SJSA1 (cell line): ENCODE results near the gene SLC30A7. TPM values are rescaled to one million over a fixed set of nuclear protein-coding genes. Genes with fewer than 3 reads are reported as not detected.
"Not testable (repeated sequence)": the region's sequence is repeated elsewhere in the genome, so short reads cannot be mapped to it uniquely, and the experiment has no call there.

ENCODE experiments used
- DNase-seq, 2 experiments: peaks; one replicate each; pipeline ENCODE4 v3.0.0-alpha.2; 2015 to 2020; ENCODE audit warnings: low spot score in 2 of 2, low read depth in 1 of 2
- H3K27ac ChIP-seq: fragments of 250-450 bp; sonication (Bioruptor Pico); 2 replicates; pipeline ENCODE4 v1.5.1; 2020; ENCODE audit warnings: mild to moderate bottlenecking, moderate library complexity
- H3K27me3 ChIP-seq: fragments of 250-450 bp; sonication (Bioruptor Pico); replicated peaks from 2 replicates; pipeline ENCODE4 v1.5.1; 2020; ENCODE audit warnings: mild to moderate bottlenecking, moderate library complexity
- H3K36me3 ChIP-seq: fragments of 250-450 bp; sonication (Bioruptor Pico); 2 replicates; pipeline ENCODE4 v1.5.1; 2020; ENCODE audit warnings: mild to moderate bottlenecking
- H3K4me1 ChIP-seq: fragments of 250-450 bp; sonication (Bioruptor Pico); replicated peaks from 2 replicates; pipeline ENCODE4 v1.6.1; 2021; ENCODE audit warnings: mild to moderate bottlenecking
- H3K4me3 ChIP-seq: fragments of 250-450 bp; sonication (Bioruptor Pico); 2 replicates; pipeline ENCODE4 v1.5.1; 2020; ENCODE audit warnings: mild to moderate bottlenecking
- H3K9me3 ChIP-seq: fragments of 250-450 bp; sonication (Bioruptor Pico); replicated peaks from 2 replicates; pipeline ENCODE4 v1.5.1; 2020; ENCODE audit warnings: mild to moderate bottlenecking
- total RNA-seq: library from RNA; depleted of rRNA; stranded (reverse); fragments of >200 nt; shearing (Covaris generic); gene quantifications from 2 replicates; pipeline ENCODE4 v1.2.3, GENCODE V29; 2014

SLC30A7 gene
- total RNA-seq, 1 experiment from 2014 or later = 26.3 TPM

DNA sequence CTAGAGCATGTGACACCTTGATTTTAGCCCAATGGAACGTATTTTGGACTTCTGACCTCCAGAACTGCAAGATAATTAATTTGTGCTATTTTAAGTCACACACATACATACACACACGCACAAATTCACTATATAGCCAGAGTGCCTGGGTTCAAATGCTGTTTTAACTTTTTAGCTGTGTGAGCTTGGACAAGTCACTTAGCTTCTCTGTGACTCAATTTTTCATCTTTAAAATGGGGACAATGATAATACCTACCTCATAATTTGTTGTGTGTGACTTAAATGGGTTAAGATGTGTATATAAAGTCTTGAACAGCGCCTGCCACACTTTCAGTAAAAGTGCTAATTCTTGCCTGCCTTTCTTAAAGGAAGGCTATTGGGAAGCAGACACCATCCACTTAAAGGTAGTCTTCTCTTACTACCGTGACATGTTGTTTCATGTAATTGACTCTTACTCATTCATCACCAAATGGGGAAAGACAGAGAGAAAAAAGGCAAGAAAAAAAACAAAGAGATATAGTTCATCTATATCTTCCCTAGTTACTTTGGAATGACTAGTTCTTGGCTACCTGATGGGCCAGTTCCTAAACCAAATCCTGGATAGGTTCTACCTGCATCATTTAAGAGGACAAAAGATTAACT, 56.3 kb downstream of the SLC30A7 start:
- H3K27ac ChIP-seq = no peak overlapping the region
- H3K4me1 ChIP-seq = peaks cover 30% of the 10 kb centered on the region
- no peak for DNase-seq
- no peaks in the 10 kb centered on the region for H3K27me3 ChIP-seq
- H3K36me3 ChIP-seq = peaks cover 18% of the 10 kb centered on the region; the same call in 1 of the 2 replicates
- no peaks in the 10 kb centered on the region for H3K9me3 ChIP-seq
- H3K4me3 ChIP-seq = no peak overlapping the region

DNA sequence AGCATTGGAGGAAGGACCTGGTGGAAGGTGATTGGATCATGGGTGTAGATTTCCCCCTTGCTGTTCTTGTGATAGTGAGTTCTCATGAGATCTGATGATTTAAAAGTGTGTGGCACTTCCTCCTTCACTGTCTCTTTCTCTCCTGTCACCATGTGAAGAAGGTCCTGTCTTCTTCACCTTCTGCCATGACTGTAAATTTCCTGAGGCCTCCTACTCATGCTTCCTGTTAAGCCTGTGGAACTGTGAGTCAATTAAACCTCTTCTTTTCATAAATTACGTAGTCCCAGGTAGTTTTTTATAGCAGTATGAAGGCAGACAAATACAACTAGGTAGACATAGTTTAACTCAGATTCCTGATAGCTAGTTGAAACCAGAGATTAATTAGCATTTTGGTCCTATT, 57.1 kb downstream of the SLC30A7 start:
- not testable (repeated sequence) for H3K27ac ChIP-seq, DNase-seq, H3K9me3 ChIP-seq, H3K27me3 ChIP-seq, H3K4me3 ChIP-seq
- Histone ChIP-seq H3K4me1 (peaks cover 30% of the 10 kb centered on the region), H3K36me3 (peaks cover 15% of the 10 kb centered on the region; the same call in 1 of the 2 replicates)

DNA sequence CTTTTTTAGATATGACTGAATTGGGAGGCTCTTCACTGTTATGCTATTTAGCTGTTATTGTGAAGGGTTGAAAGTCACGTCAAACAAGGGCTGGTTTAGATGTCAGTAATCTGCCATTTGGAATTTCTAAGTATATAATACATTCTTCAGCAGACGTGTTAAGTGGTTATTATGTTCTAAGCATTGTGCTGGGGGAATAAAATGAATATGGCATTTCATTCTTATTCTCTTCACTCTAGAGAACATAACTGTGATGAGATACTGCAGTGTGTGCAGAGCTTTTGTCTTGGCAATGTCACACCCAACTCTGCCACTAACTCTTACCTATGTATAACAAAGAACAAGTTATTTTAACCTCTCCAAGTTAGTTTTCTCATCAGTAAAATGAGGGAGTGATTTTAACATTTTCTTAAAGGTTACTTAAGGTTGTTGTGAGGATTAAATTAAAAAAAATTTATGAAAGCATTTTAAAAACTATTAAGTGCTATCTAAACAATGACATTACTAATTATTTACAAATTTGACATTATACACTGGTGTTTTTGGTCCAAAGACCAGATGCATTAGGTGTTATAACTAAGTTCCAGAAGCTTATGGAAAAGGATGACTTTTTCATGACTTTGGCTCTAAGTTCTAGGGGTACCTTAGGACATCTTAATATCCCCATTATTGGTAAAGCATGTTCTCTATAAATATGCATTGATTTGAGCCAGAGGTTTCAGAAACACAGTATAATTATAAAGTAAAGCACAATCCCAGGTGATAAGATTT, 58.3 kb downstream of the SLC30A7 start:
- H3K27me3 ChIP-seq = no peaks in the 10 kb centered on the region
- no peak for DNase-seq
- H3K27ac ChIP-seq = no peak overlapping the region
- no peak overlapping the region for H3K4me3 ChIP-seq
- H3K9me3 ChIP-seq = no peaks in the 10 kb centered on the region
- H3K4me1 ChIP-seq = peaks cover 25% of the 10 kb centered on the region
- peaks cover 14% of the 10 kb centered on the region; the same call in 1 of the 2 replicates for H3K36me3 ChIP-seq

DNA sequence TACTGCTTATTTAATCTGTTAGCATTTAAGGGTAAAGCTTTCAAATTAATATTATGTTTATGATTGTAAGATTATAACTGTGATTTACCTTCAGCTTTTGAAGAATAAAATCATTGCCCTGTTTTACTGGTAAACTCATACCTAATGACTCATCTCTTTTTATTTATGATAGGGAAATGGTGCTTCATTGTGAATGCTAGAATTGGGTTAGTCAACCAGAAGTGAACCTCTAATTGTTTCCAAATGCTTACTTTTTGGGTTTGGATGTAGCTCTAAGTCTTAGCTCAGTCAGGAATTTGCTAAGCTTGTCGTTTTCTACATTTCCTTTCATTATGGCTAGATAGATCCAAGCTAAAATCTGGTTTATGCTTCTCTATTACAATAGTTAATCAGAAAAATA, 59.4 kb downstream of the SLC30A7 start:
- DNase-seq = peak in 1 of 2 experiments; percentile 73
- H3K27ac ChIP-seq = peak overlapping the region; percentile 47
- no peaks in the 10 kb centered on the region for H3K27me3 ChIP-seq
- no peaks in the 10 kb centered on the region for H3K9me3 ChIP-seq
- H3K4me3 ChIP-seq = no peak overlapping the region
- peaks cover 18% of the 10 kb centered on the region for H3K4me1 ChIP-seq
- peaks cover 14% of the 10 kb centered on the region; the same call in 1 of the 2 replicates for H3K36me3 ChIP-seq

DNA sequence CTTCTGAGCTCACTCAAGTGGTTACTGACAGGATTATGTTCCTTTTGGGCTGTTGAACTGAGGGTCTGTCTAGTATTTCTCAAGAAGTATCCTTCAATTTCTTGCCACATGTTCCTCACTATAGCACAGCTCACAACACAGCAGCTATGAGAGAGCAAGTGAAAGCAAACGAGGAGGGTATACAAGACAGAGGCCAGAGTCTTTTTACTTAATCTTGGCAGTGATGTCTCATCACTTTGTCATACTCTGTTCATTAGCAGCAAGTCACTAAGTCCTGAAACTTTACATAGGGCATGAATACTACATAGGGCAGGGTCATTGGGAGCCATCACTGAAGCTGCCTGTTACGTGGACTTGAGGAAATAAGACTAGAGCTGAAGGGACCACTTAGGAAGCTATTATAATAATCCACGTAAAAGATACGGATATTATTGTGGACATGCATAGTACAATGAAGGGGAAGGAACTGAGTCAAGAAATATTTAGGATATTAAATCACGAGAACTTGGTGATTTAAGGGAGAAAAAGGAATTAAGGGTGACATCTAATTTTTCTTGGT, 63.7 kb downstream of the SLC30A7 start:
- H3K27ac ChIP-seq = no peak overlapping the region
- no peak overlapping the region for H3K4me3 ChIP-seq
- no peaks in the 10 kb centered on the region for H3K27me3 ChIP-seq
- no peak for DNase-seq
- peaks cover 9% of the 10 kb centered on the region for H3K4me1 ChIP-seq
- H3K9me3 ChIP-seq = no peaks in the 10 kb centered on the region
- H3K36me3 ChIP-seq = peaks cover 3% of the 10 kb centered on the region

DNA sequence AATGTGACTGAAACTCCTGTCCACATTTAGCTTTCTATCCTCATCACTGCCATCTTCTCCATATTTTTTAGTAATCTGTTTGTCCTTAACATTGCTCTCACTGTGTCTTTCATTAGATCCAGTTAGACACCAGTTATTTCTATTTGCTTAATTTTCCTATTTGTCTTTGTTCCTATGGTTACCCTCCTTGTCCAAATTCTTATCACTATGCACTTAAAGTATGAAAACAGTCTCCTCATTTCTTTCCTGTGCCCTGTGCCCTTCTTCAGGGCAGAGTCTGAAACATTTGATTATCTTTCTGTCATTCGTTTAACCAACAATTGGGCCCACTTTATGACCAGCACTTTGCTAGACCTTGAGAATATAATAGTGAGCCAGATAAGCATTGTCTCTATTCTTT, 64.2 kb downstream of the SLC30A7 start:
- Histone ChIP-seq H3K4me1 (peaks cover 9% of the 10 kb centered on the region), H3K27ac (no peak overlapping the region), H3K9me3 (no peaks in the 10 kb centered on the region)

DNA sequence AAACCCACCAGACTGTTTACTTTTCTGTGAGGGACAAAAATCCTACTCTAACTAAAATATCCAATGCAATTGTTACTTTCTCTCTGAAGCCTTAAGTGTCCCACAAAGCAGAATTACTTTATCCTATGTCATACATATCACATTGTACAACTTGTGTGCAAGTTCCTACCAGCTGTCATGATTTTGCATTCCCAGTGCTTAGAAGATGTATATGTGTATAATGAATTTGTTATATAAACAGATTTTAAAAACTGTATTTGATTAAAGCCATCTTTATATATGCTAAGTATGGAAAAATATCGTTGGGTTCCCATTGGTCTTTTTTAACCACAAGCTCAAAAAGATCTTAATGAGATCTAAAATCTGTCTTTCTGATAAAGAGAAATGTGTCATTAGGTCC, 72.7 kb downstream of the SLC30A7 start:
- Histone ChIP-seq H3K27ac (no peak overlapping the region), H3K36me3 (peaks cover 33% of the 10 kb centered on the region), H3K4me3 (no peak overlapping the region), H3K4me1 (no peaks in the 10 kb centered on the region), H3K9me3 (no peaks in the 10 kb centered on the region), H3K27me3 (no peaks in the 10 kb centered on the region)
- no peak for DNase-seq

More for the DNA sequence above, 64.2 kb downstream of the SLC30A7 start:
- no peaks in the 10 kb centered on the region for H3K27me3 ChIP-seq
- H3K4me3 ChIP-seq = no peak overlapping the region
- H3K36me3 ChIP-seq = peaks cover 8% of the 10 kb centered on the region
- DNase-seq = no peak

DNA sequence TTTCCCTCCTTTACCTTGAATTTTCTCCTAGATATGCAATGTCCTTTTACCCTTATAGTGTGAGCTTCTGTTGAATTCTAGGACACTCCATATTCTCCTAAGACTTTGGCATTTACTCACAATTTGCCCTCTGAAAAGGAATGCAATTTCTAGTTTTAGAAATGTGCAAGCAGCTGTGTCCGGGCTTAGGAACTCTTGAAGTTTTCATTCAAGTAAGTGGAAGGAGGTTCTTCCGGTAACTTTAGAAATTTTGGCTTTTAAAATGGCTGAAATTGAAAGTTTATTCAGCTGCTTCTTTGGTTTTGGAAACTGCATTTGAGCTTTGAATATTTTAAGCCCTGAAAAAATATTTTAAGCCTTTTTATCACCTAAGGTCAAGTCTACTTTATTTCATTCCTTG, 73.4 kb downstream of the SLC30A7 start:
- no peaks in the 10 kb centered on the region for H3K4me1 ChIP-seq
- no peaks in the 10 kb centered on the region for H3K27me3 ChIP-seq
- H3K36me3 ChIP-seq = peaks cover 32% of the 10 kb centered on the region
- no peaks in the 10 kb centered on the region for H3K9me3 ChIP-seq
- H3K4me3 ChIP-seq = no peak overlapping the region
- DNase-seq = no peak
- no peak overlapping the region for H3K27ac ChIP-seq

DNA sequence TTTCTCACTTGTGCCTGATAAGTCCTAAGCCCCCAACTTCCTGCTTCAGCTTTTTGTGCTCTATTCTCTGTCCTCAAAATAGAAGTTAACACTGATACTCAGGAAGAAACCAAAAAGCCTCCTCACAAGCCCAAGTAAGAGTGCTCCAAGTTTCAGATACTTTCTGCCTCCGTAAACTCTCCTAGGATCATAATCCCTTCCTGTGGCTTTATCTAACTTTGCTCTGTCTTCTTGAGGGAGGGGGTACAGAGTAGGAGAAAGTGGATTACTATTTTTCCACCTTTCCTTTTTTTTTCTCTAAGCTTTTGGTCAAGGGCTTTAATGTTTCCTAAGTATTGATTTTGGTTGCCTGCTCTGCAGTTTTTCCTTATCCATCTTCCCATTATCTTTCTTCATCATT, 75.1 kb downstream of the SLC30A7 start:
- Histone ChIP-seq H3K4me3 (no peak overlapping the region), H3K9me3 (no peaks in the 10 kb centered on the region), H3K36me3 (peaks cover 24% of the 10 kb centered on the region), H3K27me3 (no peaks in the 10 kb centered on the region), H3K27ac (no peak overlapping the region), H3K4me1 (peaks cover 2% of the 10 kb centered on the region)
- DNase-seq = no peak

DNA sequence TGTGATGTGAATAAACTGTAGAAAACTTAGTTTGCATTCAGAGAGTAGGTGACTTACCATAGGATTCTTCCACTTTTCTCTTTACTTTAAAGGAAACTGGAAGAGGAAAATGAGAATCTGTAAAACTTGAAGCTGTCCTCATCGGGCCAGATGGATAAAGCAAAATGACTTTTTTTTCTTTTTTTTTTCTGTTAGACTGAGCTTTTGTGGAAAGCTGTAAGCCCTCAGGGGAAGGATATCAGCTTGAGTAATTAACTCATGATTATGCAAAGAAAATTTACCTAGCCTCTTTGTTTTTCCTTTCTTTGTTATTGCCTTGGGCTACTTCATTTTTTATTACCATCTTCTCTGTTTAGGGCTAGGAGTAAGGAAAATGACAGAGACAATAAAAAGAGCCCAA, 76.3 kb downstream of the SLC30A7 start:
- Histone ChIP-seq H3K36me3 (peaks cover 24% of the 10 kb centered on the region), H3K9me3 (no peaks in the 10 kb centered on the region), H3K27ac (no peak overlapping the region), H3K4me1 (peaks cover 5% of the 10 kb centered on the region), H3K4me3 (no peak overlapping the region), H3K27me3 (no peaks in the 10 kb centered on the region)
- DNase-seq = no peak

DNA sequence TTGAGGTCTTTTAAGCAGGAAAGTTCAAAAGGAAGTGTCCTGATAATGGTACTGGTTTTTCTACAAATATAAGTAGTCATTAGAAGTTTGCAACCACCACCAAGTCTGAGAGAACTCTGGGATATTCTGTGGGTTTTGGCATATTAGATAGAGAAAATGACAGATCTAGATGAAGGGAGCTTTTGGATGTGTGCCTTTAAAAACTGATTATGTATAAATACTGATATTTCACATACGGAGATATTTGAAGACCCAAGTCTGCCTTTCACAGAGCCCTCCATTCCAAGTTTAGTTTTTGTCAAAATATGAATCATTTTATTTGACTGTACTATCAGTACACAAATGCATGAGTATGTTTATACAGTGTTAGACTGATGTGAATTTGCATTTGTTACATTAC, 81.0 kb downstream of the SLC30A7 start:
- peaks cover 5% of the 10 kb centered on the region for H3K4me1 ChIP-seq
- no peaks in the 10 kb centered on the region for H3K27me3 ChIP-seq
- H3K27ac ChIP-seq = no peak overlapping the region
- H3K36me3 ChIP-seq = peaks cover 24% of the 10 kb centered on the region
- H3K4me3 ChIP-seq = no peak overlapping the region
- H3K9me3 ChIP-seq = no peaks in the 10 kb centered on the region
- DNase-seq = no peak

DNA sequence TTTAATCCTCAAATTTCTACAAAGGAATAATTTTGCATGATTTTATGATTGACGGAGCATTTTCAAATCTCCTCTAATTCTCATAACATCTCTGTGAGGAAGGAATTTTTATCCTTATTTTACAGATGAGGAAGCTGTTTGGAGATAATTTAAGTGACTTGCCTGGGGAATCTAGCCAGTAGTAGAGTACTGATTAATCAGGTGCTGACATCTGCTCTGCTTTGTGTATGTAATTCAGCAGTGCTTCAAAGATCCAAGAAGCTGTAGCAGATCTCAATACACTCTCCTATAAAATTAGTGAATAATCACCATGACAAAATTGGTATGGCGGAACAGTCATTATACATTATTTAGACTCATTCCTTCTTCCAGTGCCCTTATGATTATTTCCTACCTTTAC, 83.7 kb downstream of the SLC30A7 start:
- no peaks in the 10 kb centered on the region for H3K27me3 ChIP-seq
- H3K4me1 ChIP-seq = peaks cover 5% of the 10 kb centered on the region
- H3K27ac ChIP-seq = no peak overlapping the region
- H3K9me3 ChIP-seq = no peaks in the 10 kb centered on the region
- H3K36me3 ChIP-seq = peaks cover 27% of the 10 kb centered on the region
- no peak overlapping the region for H3K4me3 ChIP-seq
- DNase-seq = no peak

DNA sequence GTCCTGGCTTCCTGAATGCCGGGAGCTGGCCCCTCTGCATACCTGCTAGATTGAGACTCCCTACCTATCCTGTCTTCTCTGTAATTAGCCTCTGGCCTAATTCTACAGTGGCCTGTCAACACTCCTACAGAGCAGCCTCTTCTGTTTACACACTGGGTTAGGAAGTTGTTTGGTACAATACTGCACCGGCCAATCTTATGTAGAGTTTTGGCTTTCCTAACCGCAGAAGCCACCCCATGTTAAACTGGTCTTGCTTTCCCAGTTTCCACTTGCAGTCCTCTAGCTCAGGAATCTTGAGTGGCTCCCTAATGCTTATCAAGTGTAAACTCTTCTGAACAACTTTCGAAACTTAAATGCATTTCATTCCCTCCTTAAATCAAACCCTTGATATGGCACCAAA, 86.9 kb downstream of the SLC30A7 start:
- DNase-seq = no peak
- H3K9me3 ChIP-seq = no peaks in the 10 kb centered on the region
- H3K27ac ChIP-seq = no peak overlapping the region

DNA sequence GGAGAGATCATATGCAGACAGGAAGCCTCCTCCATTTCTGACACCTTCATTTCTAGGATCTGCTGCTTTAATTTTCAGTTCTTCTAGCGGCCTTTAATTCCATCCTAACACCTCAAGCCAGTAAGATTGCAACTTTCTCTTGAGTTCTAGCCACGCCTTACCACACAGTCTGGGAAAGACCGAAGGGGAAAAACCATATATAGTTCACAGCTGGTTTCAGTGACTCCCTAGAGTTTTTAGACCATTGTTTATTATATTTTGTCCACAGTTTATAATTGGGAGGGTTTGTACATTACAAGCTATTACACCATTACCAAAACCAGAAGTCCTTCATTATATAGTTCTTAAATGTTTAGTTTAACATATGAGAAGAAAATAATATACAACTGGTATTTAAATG, 92.2 kb downstream of the SLC30A7 start:
- peaks cover 15% of the 10 kb centered on the region for H3K4me1 ChIP-seq
- no peak overlapping the region for H3K4me3 ChIP-seq
- peaks cover 21% of the 10 kb centered on the region for H3K36me3 ChIP-seq
- H3K27ac ChIP-seq = no peak overlapping the region
- H3K9me3 ChIP-seq = no peaks in the 10 kb centered on the region
- H3K27me3 ChIP-seq = no peaks in the 10 kb centered on the region
- no peak for DNase-seq

More for the DNA sequence above, 86.9 kb downstream of the SLC30A7 start:
- Histone ChIP-seq H3K27me3 (no peaks in the 10 kb centered on the region), H3K4me1 (no peaks in the 10 kb centered on the region), H3K4me3 (no peak overlapping the region), H3K36me3 (peaks cover 10% of the 10 kb centered on the region)
